GM18867 (cell line): Measurements from ENCODE around the gene MGAT5B.

Experiments
- ATAC-seq: cut with Tn5 transposase; IDR thresholded peaks from one replicate; pipeline ENCODE4 v1.9.1; 2021; ENCODE audit warnings: mild to moderate bottlenecking, moderate library complexity; ENCODE audit not compliant: unreplicated experiment

MGAT5B gene

GRCh38 chr17:76947309-76947708 is 79.1 kb downstream of the MGAT5B start:
- ATAC-seq: no peak

GRCh38 chr17:76947771-76948170 is 79.6 kb downstream of the MGAT5B start:
- ATAC-seq: no peak

GRCh38 chr17:76948301-76948700 is 80.1 kb downstream of the MGAT5B start:
- no peak for ATAC-seq

- no peak for ATAC-seq
These were observed 80.6 kb downstream of the MGAT5B start for GRCh38 chr17:76948726-76949342.

- ATAC-seq: no peak
These were observed 81.9 kb downstream of the MGAT5B start for GRCh38 chr17:76949913-76950695.

GRCh38 chr17:76951375-76951905 is 83.2 kb downstream of the MGAT5B start:
- ATAC-seq: no peak

- ATAC-seq: no peak
These were observed 84.2 kb downstream of the MGAT5B start for GRCh38 chr17:76952402-76952801.

- ATAC-seq: no peak
These were observed 84.9 kb downstream of the MGAT5B start for GRCh38 chr17:76953066-76953465.

- no peak for ATAC-seq
These were observed 85.7 kb downstream of the MGAT5B start for GRCh38 chr17:76953946-76954345.

GRCh38 chr17:76955191-76955590 is 87.0 kb downstream of the MGAT5B start:
- no peak for ATAC-seq

- no peak for ATAC-seq
These were observed 88.8 kb downstream of the MGAT5B start for GRCh38 chr17:76956846-76957540.

- ATAC-seq: no peak
These were observed 89.7 kb downstream of the MGAT5B start for GRCh38 chr17:76957678-76958464.

GRCh38 chr17:76958974-76959373 is 90.8 kb downstream of the MGAT5B start:
- ATAC-seq: no peak

GRCh38 chr17:76961869-76962268 is 93.7 kb downstream of the MGAT5B start:
- ATAC-seq: no peak

- ATAC-seq: no peak
These were observed 94.7 kb downstream of the MGAT5B start for GRCh38 chr17:76962858-76963257.

- ATAC-seq: no peak
These were observed 97.8 kb downstream of the MGAT5B start for GRCh38 chr17:76966016-76966415.

- no peak for ATAC-seq
These were observed 98.4 kb downstream of the MGAT5B start for GRCh38 chr17:76966486-76967181.

GRCh38 chr17:76967762-76968161 is 99.6 kb downstream of the MGAT5B start:
- ATAC-seq: no peak

GRCh38 chr17:76968707-76969597 is 100.7 kb downstream of the MGAT5B start:
- no peak for ATAC-seq
